GM19193 (cell line): Measurements from ENCODE around the gene WFS1.

Experiments
- POLR2A ChIP-seq: IDR thresholded peaks from 4 replicates; pipeline ENCODE4 v1.6.1; 2011; ENCODE audit not compliant: insufficient read depth, insufficient read length; ENCODE audit errors: extremely low read depth

Gene WFS1

GRCh38 chr4:6245246-6246169 lies 24.1 kb upstream of the WFS1 start:
- TF ChIP-seq POLR2A = no peak

GRCh38 chr4:6246170-6246634 lies 23.4 kb upstream of the WFS1 start:
- TF ChIP-seq POLR2A = no peak

GRCh38 chr4:6248394-6248793 lies 21.3 kb upstream of the WFS1 start:
- TF ChIP-seq POLR2A = no peak

- no peak for TF ChIP-seq POLR2A
Measured at GRCh38 chr4:6250235-6250983, 19.2 kb upstream of the WFS1 start.

GRCh38 chr4:6250984-6251295 lies 18.7 kb upstream of the WFS1 start:
- TF ChIP-seq POLR2A = no peak

GRCh38 chr4:6251365-6251764 lies 18.3 kb upstream of the WFS1 start:
- TF ChIP-seq POLR2A = no peak

- no peak for TF ChIP-seq POLR2A
Measured at GRCh38 chr4:6252051-6252450, 17.6 kb upstream of the WFS1 start.

GRCh38 chr4:6253111-6253510 lies 16.5 kb upstream of the WFS1 start:
- TF ChIP-seq POLR2A = no peak

GRCh38 chr4:6253961-6254360 lies 15.7 kb upstream of the WFS1 start:
- TF ChIP-seq POLR2A = no peak

GRCh38 chr4:6256141-6256540 lies 13.5 kb upstream of the WFS1 start:
- TF ChIP-seq POLR2A = no peak

- TF ChIP-seq POLR2A = no peak
Measured at GRCh38 chr4:6257247-6258025, 12.2 kb upstream of the WFS1 start.

- TF ChIP-seq POLR2A = no peak
Measured at GRCh38 chr4:6258026-6258360, 11.7 kb upstream of the WFS1 start.

GRCh38 chr4:6258741-6259140 lies 10.9 kb upstream of the WFS1 start:
- no peak for TF ChIP-seq POLR2A

- no peak for TF ChIP-seq POLR2A
Measured at GRCh38 chr4:6259886-6260285, 9.8 kb upstream of the WFS1 start.

GRCh38 chr4:6262176-6262575 lies 7.5 kb upstream of the WFS1 start:
- TF ChIP-seq POLR2A = no peak

- no peak for TF ChIP-seq POLR2A
Measured at GRCh38 chr4:6262847-6263487, 6.7 kb upstream of the WFS1 start.
